Endothelial cell of umbilical vein (primary cell): ENCODE results near the gene SRP9.

Experiments used
- EZH2 ChIP-seq: IDR thresholded peaks from 2 replicates; pipeline ENCODE4 v1.6.1; 2012; ENCODE audit warnings: borderline replicate concordance, low read depth, mild to moderate bottlenecking, moderate library complexity, low read length, inconsistent platforms; ENCODE audit not compliant: severe bottlenecking
- GATA2 ChIP-seq: IDR thresholded peaks from 2 replicates; pipeline ENCODE4 v1.7.0; 2011; ENCODE audit warnings: low read depth, mild to moderate bottlenecking, moderate library complexity, mixed read lengths, low read length; ENCODE audit not compliant: insufficient read length, insufficient read depth
- POLR2A ChIP-seq: IDR thresholded peaks from 2 replicates; pipeline ENCODE4 v1.6.1; 2012; ENCODE audit warnings: low read depth, mild to moderate bottlenecking, control low read depth, low read length
- POLR2AphosphoS5 ChIP-seq: IDR thresholded peaks from 2 replicates; pipeline ENCODE4 v1.6.1; 2012; ENCODE audit warnings: low read depth, mild to moderate bottlenecking, control low read depth, low read length, moderate library complexity; ENCODE audit not compliant: insufficient read depth
- TF ChIP-seq, protein P1 (sequence below), 2 donors: IDR thresholded peaks; 1 replicate in 1 of 2; 2 replicates in 1 of 2; pipeline ENCODE4 v1.5.1; 2011; ENCODE audit warnings: low read length in 2 of 2, mild to moderate bottlenecking in 2 of 2, moderate library complexity in 2 of 2, control low read depth in 1 of 2, inconsistent platforms in 1 of 2, low read depth in 1 of 2; ENCODE audit not compliant: insufficient read depth in 1 of 2; ENCODE audit errors: extremely low read depth in 1 of 2
- TF ChIP-seq, protein P2 (sequence below): IDR thresholded peaks from 2 replicates; pipeline ENCODE4 v1.6.1; 2011; ENCODE audit not compliant: insufficient read depth, insufficient read length

DNA sequence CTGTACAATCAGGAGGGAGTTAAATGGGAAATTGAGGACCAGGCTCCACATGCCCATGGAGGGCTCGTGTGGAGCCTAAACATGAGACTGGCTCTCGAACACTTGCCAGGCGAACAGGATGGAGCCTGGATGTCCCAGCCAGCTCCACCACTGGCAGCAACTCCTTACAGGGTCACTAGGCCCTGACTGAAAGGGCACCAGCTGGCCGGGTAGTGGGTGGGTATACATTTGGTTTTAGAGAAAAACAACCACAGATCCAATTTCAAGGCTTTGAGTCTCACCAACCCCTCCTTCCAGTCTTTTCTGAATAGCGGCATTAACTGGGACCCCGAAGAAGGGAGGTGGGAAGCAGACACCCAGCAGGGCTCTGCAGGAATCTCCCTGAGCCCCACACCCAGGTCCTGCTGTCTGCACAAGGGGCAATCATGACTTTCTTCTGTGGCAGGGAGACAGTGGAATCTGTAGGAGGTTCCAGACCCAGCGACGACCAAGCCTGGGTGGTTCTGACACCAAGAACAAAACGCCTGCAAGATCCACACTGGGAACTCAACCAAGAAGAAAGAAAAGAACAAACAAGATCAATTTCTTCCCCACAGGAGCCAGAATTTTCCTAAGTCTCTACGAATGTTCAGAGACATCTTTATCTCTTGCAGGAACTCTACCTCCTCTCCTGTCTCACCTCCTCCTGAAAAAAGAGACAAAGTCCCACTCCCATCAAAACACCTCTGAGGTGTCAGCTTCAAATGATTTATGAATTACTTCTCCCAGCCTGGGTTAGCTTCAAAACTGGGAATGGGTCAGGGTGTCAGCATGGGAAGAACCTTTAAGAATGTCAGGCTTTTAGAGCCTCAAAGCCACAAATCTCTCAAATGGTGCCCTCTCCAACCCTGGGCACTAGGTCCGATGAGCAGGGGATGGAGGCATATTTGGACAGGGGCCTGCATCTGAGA, 26.5 kb upstream of the SRP9 start:
- TF ChIP-seq, protein P1, sequence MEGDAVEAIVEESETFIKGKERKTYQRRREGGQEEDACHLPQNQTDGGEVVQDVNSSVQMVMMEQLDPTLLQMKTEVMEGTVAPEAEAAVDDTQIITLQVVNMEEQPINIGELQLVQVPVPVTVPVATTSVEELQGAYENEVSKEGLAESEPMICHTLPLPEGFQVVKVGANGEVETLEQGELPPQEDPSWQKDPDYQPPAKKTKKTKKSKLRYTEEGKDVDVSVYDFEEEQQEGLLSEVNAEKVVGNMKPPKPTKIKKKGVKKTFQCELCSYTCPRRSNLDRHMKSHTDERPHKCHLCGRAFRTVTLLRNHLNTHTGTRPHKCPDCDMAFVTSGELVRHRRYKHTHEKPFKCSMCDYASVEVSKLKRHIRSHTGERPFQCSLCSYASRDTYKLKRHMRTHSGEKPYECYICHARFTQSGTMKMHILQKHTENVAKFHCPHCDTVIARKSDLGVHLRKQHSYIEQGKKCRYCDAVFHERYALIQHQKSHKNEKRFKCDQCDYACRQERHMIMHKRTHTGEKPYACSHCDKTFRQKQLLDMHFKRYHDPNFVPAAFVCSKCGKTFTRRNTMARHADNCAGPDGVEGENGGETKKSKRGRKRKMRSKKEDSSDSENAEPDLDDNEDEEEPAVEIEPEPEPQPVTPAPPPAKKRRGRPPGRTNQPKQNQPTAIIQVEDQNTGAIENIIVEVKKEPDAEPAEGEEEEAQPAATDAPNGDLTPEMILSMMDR (IDR thresholded peaks at IDR 0.05; ENCODE audit: extremely low read depth in 1 of 2, insufficient read depth in 1 of 2, low read depth in 1 of 2, low read length in 2 of 2): no peak
- no peak for TF ChIP-seq POLR2A
- no peak for TF ChIP-seq EZH2
- TF ChIP-seq POLR2AphosphoS5: no peak
- TF ChIP-seq, protein P2, sequence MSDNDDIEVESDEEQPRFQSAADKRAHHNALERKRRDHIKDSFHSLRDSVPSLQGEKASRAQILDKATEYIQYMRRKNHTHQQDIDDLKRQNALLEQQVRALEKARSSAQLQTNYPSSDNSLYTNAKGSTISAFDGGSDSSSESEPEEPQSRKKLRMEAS: no peak
- TF ChIP-seq GATA2: no peak
